Measurements from ENCODE around the gene FAM169A. TPM values are rescaled to one million over a fixed set of nuclear protein-coding genes. Genes with fewer than 3 reads are reported as not detected.

The FAM169A gene
- total RNA-seq, 1 experiment from 2014 or later: 23.2 TPM

DNA sequence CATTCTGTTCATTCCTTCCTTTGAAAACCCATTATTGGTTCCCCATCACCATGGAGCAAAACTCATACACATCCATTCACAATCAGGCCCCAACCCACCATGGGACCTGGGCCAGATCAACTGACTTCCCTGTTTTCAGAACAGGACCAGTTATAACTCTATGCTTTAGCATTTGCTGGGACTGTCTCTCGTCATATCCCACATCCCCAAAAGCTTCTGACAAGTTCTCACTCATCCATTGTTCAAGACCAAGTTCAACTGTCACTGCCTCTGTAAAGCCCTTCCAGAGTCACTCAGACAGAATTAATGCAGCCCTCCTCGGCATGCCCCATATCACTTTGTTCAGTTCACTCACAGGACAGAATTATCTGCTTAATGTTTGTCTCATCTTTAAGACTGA lies 4.0 kb downstream of the FAM169A start:
- peaks cover 7 to 19% of the 10 kb centered on the region in 2 experiments; a peak in 3 of 4 replicates for H3K4me1 ChIP-seq (ENCODE audit: control insufficient read depth in 1 of 2, insufficient read depth in 2 of 2, low read length in 2 of 2)
- DNase-seq (ENCODE audit: low read depth, low spot score) (no peak), ATAC-seq (no peak)
- no peak overlapping the region for H2AFZ ChIP-seq (ENCODE audit: low read depth, low read length, poor library complexity, severe bottlenecking)
- no peaks in the 10 kb centered on the region for H3K9me3 ChIP-seq (ENCODE audit: control insufficient read depth in 1 of 2, insufficient read depth in 1 of 2, low read depth in 1 of 2, low read length in 2 of 2)
- ChIA-PET RAD21 (ENCODE audit: low non-redundant PET in 1 of 2, low total read pairs in 2 of 2, uncharacterized antibody in 2 of 2, unreplicated experiment in 2 of 2) (no interaction called here), POLR2A (no interaction called here), CTCF (no interaction called here)
- H3K27me3 ChIP-seq (ENCODE audit: insufficient read depth, low read length): no peaks in the 10 kb centered on the region
- H3K4me3 ChIP-seq (replicated peaks in 1 of 2; ENCODE audit: low read depth in 1 of 2, low read length in 2 of 2): no peak overlapping the region
- no TSS peak for BruUV-seq (replicated peaks)
- no peaks in the 10 kb centered on the region for H3K36me3 ChIP-seq (ENCODE audit: control insufficient read depth in 1 of 2, insufficient read depth in 2 of 2, low read length in 2 of 2)
- intact Hi-C loops (cut with micrococcal nuclease): no loop called here
- no peak overlapping the region for H3K27ac ChIP-seq (ENCODE audit: low read depth, low read length)
- H3K9ac ChIP-seq (ENCODE audit: low read length): no peak overlapping the region
- peaks cover 81% of the 10 kb centered on the region for H3K79me2 ChIP-seq (ENCODE audit: insufficient read depth, low read length)
- H4K20me1 ChIP-seq (ENCODE audit: insufficient read depth): no peaks in the 10 kb centered on the region
- H3K9me2 ChIP-seq (ENCODE audit: insufficient read depth): no peaks in the 10 kb centered on the region
- TF ChIP-seq ZNF274 (IDR thresholded peaks at IDR 0.05; ENCODE audit: low read depth, low read length) (no peak), RAD21 (IDR thresholded peaks at IDR 0.05; ENCODE audit: low read depth) (no peak), EZH2 (IDR thresholded peaks at IDR 0.05) (no peak), POLR2AphosphoS5 (IDR thresholded peaks at IDR 0.05; ENCODE audit: low read depth, low read length) (no peak), CEBPB (IDR thresholded peaks at IDR 0.05; ENCODE audit: low read depth) (no peak), SP1 (IDR thresholded peaks at IDR 0.05; ENCODE audit: low read depth) (no peak), POLR2A (IDR thresholded peaks at IDR 0.05; ENCODE audit: borderline replicate concordance, extremely low read depth, insufficient read depth, insufficient read length) (no peak), JUND (IDR thresholded peaks at IDR 0.05) (no peak), EGR1 (IDR thresholded peaks at IDR 0.05; ENCODE audit: low read depth) (no peak), YY1 (IDR thresholded peaks at IDR 0.05; ENCODE audit: extremely low read depth, insufficient replicate concordance, low read depth, low read length) (no peak), SRF (IDR thresholded peaks at IDR 0.05; ENCODE audit: low read depth) (no peak), EZH2phosphoT487 (IDR thresholded peaks at IDR 0.05; ENCODE audit: borderline replicate concordance) (no peak), SIN3A (IDR thresholded peaks at IDR 0.05; ENCODE audit: low read depth) (no peak)
- TF ChIP-seq, protein P1, sequence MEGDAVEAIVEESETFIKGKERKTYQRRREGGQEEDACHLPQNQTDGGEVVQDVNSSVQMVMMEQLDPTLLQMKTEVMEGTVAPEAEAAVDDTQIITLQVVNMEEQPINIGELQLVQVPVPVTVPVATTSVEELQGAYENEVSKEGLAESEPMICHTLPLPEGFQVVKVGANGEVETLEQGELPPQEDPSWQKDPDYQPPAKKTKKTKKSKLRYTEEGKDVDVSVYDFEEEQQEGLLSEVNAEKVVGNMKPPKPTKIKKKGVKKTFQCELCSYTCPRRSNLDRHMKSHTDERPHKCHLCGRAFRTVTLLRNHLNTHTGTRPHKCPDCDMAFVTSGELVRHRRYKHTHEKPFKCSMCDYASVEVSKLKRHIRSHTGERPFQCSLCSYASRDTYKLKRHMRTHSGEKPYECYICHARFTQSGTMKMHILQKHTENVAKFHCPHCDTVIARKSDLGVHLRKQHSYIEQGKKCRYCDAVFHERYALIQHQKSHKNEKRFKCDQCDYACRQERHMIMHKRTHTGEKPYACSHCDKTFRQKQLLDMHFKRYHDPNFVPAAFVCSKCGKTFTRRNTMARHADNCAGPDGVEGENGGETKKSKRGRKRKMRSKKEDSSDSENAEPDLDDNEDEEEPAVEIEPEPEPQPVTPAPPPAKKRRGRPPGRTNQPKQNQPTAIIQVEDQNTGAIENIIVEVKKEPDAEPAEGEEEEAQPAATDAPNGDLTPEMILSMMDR (IDR thresholded peaks at IDR 0.05 in 2 of 3, conservative IDR thresholded peaks at IDR 0.05 in 1 of 3; ENCODE audit: borderline replicate concordance in 1 of 3, insufficient read depth in 1 of 3, low read depth in 2 of 3, low read length in 2 of 3): no peak
- TF ChIP-seq, protein P2, sequence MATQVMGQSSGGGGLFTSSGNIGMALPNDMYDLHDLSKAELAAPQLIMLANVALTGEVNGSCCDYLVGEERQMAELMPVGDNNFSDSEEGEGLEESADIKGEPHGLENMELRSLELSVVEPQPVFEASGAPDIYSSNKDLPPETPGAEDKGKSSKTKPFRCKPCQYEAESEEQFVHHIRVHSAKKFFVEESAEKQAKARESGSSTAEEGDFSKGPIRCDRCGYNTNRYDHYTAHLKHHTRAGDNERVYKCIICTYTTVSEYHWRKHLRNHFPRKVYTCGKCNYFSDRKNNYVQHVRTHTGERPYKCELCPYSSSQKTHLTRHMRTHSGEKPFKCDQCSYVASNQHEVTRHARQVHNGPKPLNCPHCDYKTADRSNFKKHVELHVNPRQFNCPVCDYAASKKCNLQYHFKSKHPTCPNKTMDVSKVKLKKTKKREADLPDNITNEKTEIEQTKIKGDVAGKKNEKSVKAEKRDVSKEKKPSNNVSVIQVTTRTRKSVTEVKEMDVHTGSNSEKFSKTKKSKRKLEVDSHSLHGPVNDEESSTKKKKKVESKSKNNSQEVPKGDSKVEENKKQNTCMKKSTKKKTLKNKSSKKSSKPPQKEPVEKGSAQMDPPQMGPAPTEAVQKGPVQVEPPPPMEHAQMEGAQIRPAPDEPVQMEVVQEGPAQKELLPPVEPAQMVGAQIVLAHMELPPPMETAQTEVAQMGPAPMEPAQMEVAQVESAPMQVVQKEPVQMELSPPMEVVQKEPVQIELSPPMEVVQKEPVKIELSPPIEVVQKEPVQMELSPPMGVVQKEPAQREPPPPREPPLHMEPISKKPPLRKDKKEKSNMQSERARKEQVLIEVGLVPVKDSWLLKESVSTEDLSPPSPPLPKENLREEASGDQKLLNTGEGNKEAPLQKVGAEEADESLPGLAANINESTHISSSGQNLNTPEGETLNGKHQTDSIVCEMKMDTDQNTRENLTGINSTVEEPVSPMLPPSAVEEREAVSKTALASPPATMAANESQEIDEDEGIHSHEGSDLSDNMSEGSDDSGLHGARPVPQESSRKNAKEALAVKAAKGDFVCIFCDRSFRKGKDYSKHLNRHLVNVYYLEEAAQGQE (IDR thresholded peaks at IDR 0.05; ENCODE audit: low read depth): no peak
- TF ChIP-seq, protein P3, sequence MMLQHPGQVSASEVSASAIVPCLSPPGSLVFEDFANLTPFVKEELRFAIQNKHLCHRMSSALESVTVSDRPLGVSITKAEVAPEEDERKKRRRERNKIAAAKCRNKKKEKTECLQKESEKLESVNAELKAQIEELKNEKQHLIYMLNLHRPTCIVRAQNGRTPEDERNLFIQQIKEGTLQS (IDR thresholded peaks at IDR 0.05): no peak
- TF ChIP-seq, protein P4, sequence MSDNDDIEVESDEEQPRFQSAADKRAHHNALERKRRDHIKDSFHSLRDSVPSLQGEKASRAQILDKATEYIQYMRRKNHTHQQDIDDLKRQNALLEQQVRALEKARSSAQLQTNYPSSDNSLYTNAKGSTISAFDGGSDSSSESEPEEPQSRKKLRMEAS (IDR thresholded peaks at IDR 0.05): no peak
- TF ChIP-seq, protein P5, sequence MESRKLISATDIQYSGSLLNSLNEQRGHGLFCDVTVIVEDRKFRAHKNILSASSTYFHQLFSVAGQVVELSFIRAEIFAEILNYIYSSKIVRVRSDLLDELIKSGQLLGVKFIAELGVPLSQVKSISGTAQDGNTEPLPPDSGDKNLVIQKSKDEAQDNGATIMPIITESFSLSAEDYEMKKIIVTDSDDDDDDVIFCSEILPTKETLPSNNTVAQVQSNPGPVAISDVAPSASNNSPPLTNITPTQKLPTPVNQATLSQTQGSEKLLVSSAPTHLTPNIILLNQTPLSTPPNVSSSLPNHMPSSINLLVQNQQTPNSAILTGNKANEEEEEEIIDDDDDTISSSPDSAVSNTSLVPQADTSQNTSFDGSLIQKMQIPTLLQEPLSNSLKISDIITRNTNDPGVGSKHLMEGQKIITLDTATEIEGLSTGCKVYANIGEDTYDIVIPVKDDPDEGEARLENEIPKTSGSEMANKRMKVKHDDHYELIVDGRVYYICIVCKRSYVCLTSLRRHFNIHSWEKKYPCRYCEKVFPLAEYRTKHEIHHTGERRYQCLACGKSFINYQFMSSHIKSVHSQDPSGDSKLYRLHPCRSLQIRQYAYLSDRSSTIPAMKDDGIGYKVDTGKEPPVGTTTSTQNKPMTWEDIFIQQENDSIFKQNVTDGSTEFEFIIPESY (IDR thresholded peaks at IDR 0.05; ENCODE audit: extremely low read depth, insufficient replicate concordance, low read length): no peak
- no peak overlapping the region for H3K4me2 ChIP-seq (ENCODE audit: low read length)
